ENCODE data around the gene FGD4.

Gene FGD4

DNA sequence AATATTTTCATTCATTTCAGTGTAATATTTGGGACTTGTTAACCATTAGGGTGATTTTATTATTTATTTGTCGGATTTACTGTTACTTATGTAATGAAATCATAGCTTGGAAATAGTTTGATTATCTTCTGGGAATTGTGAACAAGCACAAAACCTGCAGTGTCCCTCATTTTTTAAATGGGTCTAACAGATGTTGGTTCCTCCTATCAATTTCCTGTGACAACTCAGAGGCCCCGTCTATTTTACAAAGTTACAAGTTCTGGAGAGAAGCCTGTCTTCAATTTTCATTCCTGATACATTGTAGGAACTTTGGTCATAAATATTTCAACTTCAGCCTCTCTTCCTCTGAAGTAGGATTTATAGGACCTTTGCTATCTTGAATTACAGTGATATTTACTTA, 178.0 kb downstream of the FGD4 start:
- H3K36me3 ChIP-seq (ENCODE audit: insufficient read depth, low read length), result no peaks in the 10 kb centered on the region
- no peak overlapping the region for H2AFZ ChIP-seq (ENCODE audit: low read depth, low read length)
- H3K4me1 ChIP-seq (ENCODE audit: insufficient read depth, low read length), result no peaks in the 10 kb centered on the region
- ATAC-seq (ENCODE audit: insufficient read depth, low read depth) (no peak), DNase-seq (no peak)
- H3K9me3 ChIP-seq (ENCODE audit: insufficient read depth, low read length, severe bottlenecking), result no peaks in the 10 kb centered on the region
- TF ChIP-seq, protein P1, sequence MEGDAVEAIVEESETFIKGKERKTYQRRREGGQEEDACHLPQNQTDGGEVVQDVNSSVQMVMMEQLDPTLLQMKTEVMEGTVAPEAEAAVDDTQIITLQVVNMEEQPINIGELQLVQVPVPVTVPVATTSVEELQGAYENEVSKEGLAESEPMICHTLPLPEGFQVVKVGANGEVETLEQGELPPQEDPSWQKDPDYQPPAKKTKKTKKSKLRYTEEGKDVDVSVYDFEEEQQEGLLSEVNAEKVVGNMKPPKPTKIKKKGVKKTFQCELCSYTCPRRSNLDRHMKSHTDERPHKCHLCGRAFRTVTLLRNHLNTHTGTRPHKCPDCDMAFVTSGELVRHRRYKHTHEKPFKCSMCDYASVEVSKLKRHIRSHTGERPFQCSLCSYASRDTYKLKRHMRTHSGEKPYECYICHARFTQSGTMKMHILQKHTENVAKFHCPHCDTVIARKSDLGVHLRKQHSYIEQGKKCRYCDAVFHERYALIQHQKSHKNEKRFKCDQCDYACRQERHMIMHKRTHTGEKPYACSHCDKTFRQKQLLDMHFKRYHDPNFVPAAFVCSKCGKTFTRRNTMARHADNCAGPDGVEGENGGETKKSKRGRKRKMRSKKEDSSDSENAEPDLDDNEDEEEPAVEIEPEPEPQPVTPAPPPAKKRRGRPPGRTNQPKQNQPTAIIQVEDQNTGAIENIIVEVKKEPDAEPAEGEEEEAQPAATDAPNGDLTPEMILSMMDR (IDR thresholded peaks at IDR 0.05; ENCODE audit: borderline replicate concordance, extremely low read depth, low read length, poor library complexity, severe bottlenecking), result no peak
- no peak for TF ChIP-seq EZH2 (IDR thresholded peaks at IDR 0.05; ENCODE audit: borderline replicate concordance, low read depth, low read length, severe bottlenecking)
- H3K9ac ChIP-seq (ENCODE audit: low read depth, low read length), result no peak overlapping the region
- H3K79me2 ChIP-seq (ENCODE audit: insufficient read depth, low read length), result no peaks in the 10 kb centered on the region
- no peak overlapping the region for H3K4me2 ChIP-seq (ENCODE audit: insufficient read depth, low read length)
- no peaks in the 10 kb centered on the region for H3K27me3 ChIP-seq (ENCODE audit: insufficient read depth, low read length, poor library complexity)
- no peak overlapping the region for H3K4me3 ChIP-seq (ENCODE audit: low read depth in 1 of 2, low read length in 2 of 2)
- no peaks in the 10 kb centered on the region for H4K20me1 ChIP-seq (ENCODE audit: insufficient read depth, low read length)
- no peak overlapping the region for H3K27ac ChIP-seq (ENCODE audit: low read length)

DNA sequence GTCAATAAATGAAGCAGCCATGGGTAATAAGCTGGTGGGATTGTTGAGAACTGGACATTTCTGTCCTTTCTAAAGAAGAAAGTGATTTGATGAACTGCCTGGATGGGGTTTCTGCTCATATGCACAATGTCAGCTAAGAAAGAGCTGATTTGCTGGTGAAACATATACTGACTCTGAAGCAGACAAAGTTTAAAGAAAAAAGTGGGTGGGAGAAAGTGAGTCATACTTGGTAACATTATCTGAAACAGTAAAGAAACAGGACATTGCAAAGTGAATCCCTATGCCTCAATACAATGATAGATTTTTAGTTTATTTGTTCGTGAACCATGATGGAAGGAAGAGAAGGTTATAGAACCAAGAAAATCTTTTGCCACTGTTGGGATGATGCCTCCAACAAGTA, 184.2 kb downstream of the FGD4 start:
- no peak overlapping the region for H2AFZ ChIP-seq (ENCODE audit: low read depth, low read length)
- no peaks in the 10 kb centered on the region for H3K79me2 ChIP-seq (ENCODE audit: insufficient read depth, low read length)
- H3K9ac ChIP-seq (ENCODE audit: low read depth, low read length), result no peak overlapping the region
- no peak overlapping the region for H3K4me2 ChIP-seq (ENCODE audit: insufficient read depth, low read length)
- peaks cover 33% of the 10 kb centered on the region for H3K4me1 ChIP-seq (ENCODE audit: insufficient read depth, low read length)
- ATAC-seq (ENCODE audit: insufficient read depth, low read depth) (no peak), DNase-seq (no peak)
- H3K4me3 ChIP-seq (ENCODE audit: low read depth in 1 of 2, low read length in 2 of 2), result no peak overlapping the region
- H3K27ac ChIP-seq (ENCODE audit: low read length), result no peak overlapping the region
- no peaks in the 10 kb centered on the region for H4K20me1 ChIP-seq (ENCODE audit: insufficient read depth, low read length)
- no peaks in the 10 kb centered on the region for H3K27me3 ChIP-seq (ENCODE audit: insufficient read depth, low read length, poor library complexity)
- H3K9me3 ChIP-seq (ENCODE audit: insufficient read depth, low read length, severe bottlenecking), result no peaks in the 10 kb centered on the region
- TF ChIP-seq, protein P1 (IDR thresholded peaks at IDR 0.05; ENCODE audit: borderline replicate concordance, extremely low read depth, low read length, poor library complexity, severe bottlenecking), result no peak
- no peak for TF ChIP-seq EZH2 (IDR thresholded peaks at IDR 0.05; ENCODE audit: borderline replicate concordance, low read depth, low read length, severe bottlenecking)
- no peaks in the 10 kb centered on the region for H3K36me3 ChIP-seq (ENCODE audit: insufficient read depth, low read length)

DNA sequence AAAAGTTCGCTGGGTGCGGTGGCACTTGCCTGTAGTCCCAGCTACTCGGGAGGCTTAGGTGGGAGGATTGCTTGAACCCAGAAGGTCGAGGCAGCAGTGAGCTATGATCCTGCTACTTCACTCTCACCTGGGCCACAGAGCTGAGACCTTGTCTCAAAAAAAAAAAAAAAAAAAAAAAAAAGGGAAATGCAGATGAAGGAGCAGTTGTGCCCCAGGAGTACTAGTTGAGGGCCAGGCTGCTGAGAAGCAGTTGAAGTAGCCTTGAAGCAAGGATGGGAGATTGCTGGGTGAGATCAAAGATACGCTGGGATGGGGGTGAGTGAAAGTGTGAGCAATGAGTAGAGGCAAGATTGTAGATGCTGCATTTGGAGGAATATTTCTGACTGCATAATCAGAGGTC, 186.3 kb downstream of the FGD4 start:
- Histone ChIP-seq H3K27me3 (ENCODE audit: insufficient read depth, low read length, poor library complexity) (no peaks in the 10 kb centered on the region), H3K36me3 (ENCODE audit: insufficient read depth, low read length) (no peaks in the 10 kb centered on the region), H4K20me1 (ENCODE audit: insufficient read depth, low read length) (no peaks in the 10 kb centered on the region)

More for the DNA sequence above, 186.3 kb downstream of the FGD4 start:
- Histone ChIP-seq H3K9me3 (ENCODE audit: insufficient read depth, low read length, severe bottlenecking) (no peaks in the 10 kb centered on the region), H3K9ac (ENCODE audit: low read depth, low read length) (no peak overlapping the region), H3K4me1 (ENCODE audit: insufficient read depth, low read length) (peaks cover 47% of the 10 kb centered on the region), H3K4me2 (ENCODE audit: insufficient read depth, low read length) (no peak overlapping the region), H3K4me3 (ENCODE audit: low read depth in 1 of 2, low read length in 2 of 2) (no peak overlapping the region), H2AFZ (ENCODE audit: low read depth, low read length) (no peak overlapping the region), H3K27ac (ENCODE audit: low read length) (peak overlapping the region; percentile 57; the same call in 1 of the 2 replicates), H3K79me2 (ENCODE audit: insufficient read depth, low read length) (no peaks in the 10 kb centered on the region)
- TF ChIP-seq EZH2 (IDR thresholded peaks at IDR 0.05; ENCODE audit: borderline replicate concordance, low read depth, low read length, severe bottlenecking), result no peak
- TF ChIP-seq, protein P1 (IDR thresholded peaks at IDR 0.05; ENCODE audit: borderline replicate concordance, extremely low read depth, low read length, poor library complexity, severe bottlenecking), result no peak
- ATAC-seq (ENCODE audit: insufficient read depth, low read depth) (no peak), DNase-seq (no peak)
